Endometrium (tissue), 2 donors: ENCODE results near the gene WDR82.
A peak's percentile ranks its signal among the peaks of the same experiment; 100 is the strongest.

Experiments used
- FAIRE-seq: peaks from 2 replicates; lab custom pipeline; 2012; peaks lifted over from hg19 to GRCh38; lab: Jason Lieb, UNC
- donor health status: control.
- donor health status: control.

WDR82 gene

GRCh38 chr3:52222319-52223221 lies 55.9 kb downstream of the WDR82 start:
- FAIRE-seq, result no peak

DNA sequence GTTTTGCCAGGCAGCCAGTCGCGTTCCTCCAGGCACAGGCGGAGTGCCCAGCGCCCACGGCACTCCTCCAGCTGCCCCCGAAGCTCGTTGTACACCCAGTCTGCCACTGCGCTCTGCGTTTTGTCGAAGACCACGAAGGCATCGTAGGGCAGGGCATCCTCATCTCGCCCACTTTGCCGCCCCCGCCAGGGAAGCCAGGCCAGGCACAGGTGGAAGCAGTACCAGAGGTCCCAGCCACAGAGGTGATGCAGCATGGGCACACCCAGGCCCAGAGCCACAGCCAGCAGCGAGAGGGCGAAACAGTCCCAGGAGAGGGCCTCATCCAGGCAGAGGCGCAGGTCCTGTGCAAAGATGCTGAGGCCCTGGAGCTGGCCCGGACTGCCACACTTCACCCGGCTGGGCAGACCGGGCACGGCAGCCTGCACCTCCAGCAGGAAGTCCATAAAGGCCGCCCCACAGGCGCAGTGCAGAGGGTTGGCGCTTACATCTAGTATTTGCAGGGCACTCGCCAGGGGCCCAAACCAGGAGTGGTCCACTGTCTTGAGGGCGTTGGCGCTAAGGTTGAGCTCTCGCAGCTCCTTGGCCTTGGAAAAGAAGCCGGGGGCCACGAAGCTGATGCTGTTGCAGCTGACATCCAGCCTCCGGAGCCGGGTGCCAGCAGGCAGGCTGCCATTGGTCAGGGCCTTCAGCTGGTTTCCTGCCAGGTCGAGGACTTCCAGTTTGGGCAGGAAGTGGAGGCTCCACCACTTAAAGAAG lies 56.7 kb downstream of the WDR82 start:
- no peak for FAIRE-seq

DNA sequence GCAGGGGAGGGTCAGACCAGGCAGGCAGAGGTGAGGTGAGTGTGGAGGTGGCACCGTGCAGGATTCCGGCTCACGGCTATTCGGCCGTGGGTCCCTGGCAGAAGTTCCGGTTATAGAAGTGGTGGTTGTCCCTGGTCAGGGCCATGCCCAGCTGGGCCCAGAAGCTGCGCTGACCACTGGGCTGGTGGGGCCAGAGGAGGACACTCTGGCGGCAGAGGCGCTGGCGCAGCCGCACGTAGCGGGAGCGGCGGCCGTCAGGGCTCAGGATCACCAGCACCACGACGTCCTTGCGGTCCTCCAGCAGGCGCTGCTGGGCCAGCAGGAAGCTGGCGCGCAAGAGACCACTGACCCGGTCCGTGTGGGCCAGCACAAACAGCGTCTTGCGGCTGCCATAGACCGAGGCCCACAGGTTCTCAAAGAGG lies 57.3 kb downstream of the WDR82 start:
- FAIRE-seq, result no peak

DNA sequence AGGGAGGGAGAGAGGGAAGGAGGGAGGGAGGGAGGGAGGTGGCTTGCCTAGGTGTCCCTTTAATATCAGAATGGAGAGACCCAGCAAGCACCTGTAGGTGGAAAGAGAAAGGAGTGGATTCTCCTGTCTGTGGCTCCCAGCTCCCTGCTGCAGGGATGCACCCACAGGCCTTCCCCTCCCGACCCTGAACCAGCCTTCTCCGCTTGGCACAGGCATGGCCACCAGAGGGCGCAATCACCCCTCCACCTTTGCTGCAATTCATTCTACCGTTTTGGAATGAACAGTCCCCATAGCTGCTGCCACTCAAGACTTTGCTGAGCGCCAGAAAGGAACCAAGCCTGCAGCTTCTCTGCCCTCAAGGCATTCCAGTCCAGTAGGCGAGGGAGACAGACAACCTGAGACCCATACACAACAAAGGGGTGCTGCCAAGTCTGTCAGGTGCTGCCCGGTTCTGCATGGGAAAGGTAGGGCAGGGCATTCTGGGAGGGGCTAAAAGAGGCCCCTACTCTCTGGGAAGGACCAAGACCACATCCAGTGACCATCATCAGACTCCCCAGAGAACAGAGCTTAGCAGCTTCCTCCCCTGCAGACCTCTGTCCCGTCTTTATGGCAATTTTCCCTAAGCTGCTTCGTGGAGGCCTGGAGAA lies 57.9 kb downstream of the WDR82 start:
- no peak for FAIRE-seq

GRCh38 chr3:52218937-52219650 lies 59.4 kb downstream of the WDR82 start:
- no peak for FAIRE-seq

GRCh38 chr3:52218454-52218853 lies 60.0 kb downstream of the WDR82 start:
- no peak for FAIRE-seq

- no peak for FAIRE-seq
These were observed 60.4 kb downstream of the WDR82 start for GRCh38 chr3:52218026-52218425.

GRCh38 chr3:52217409-52217805 lies 61.0 kb downstream of the WDR82 start:
- no peak for FAIRE-seq

- peak; percentile 33 for FAIRE-seq
These were observed 61.7 kb downstream of the WDR82 start for GRCh38 chr3:52216585-52217408.

- no peak for FAIRE-seq
These were observed 63.1 kb downstream of the WDR82 start for GRCh38 chr3:52215351-52215750.

- FAIRE-seq, result no peak
These were observed 64.5 kb downstream of the WDR82 start for GRCh38 chr3:52213901-52214300.

- FAIRE-seq, result no peak
These were observed 65.4 kb downstream of the WDR82 start for GRCh38 chr3:52213005-52213404.

- FAIRE-seq, result no peak
These were observed 67.1 kb downstream of the WDR82 start for GRCh38 chr3:52211268-52211891.

DNA sequence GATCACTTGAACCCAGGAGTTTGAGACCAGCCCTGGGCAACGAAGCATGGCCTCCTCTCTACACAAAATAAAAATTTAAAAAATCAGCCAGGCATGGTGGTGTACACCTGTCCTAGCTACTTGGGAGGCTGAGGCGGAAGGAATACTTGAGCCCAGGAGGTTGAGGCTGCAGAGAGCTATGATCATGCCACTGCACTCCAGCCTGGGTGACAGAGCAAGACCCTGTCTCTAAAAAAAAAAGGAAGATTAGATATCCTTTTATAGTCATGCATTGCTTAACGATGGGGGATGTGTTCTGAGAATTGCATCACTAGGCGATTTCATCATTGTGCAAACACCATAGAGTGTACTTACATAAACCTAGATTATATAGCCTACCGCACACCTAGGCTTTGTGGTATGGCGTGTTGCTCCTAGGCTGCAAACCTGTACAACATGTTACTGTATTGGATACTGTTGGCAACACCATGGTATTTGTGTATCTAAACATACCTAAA lies 67.9 kb downstream of the WDR82 start:
- FAIRE-seq, result no peak

DNA sequence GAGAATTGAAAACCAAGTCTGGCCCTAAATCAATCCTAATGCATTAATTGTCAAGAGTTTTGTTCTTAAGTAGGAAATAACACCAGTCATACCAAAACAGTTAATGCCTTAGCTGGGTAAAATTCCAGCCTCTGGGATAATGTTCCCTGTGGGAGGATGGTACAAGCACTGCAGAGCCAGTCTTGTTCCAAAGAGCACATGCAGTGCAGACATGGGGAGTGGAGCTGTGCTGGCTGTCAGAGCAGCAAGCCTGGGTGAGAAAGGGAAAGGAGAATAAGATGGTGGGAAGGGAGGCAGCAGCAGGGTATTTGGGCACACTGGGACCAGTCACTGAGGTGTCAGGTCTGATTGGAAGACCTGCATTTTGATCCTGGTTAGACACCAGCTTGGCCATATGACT lies 68.4 kb downstream of the WDR82 start:
- no peak for FAIRE-seq

GRCh38 chr3:52208556-52208955 lies 69.9 kb downstream of the WDR82 start:
- FAIRE-seq, result no peak

DNA sequence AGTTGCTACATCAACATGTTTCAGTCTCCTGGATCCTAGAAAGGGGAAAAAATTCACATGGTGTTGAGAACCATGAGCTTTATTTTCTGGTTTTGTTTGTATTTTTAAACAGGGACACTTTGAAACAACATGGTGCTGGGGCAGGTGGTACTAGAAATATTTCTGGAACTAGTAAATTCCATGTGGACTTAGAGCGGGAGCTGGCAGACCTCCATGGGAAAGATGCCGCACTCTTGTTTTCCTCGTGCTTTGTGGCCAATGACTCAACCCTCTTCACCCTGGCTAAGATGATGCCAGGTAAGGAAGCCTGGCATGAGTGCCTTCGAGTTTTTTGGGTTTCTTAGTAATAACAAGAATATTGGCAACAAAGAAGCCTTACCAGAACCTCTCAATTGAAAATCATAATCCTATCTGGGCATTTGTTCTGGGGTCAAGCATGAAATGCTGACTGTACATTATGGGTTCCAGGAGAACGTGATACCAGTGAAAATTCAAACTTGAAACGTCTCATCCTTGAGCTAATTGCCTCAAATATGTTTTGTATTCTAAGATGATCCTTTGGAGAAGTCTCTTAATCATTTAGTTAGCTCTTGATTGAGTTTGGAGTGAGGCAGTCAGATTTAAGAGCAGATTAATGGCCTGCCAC lies 72.6 kb downstream of the WDR82 start:
- no peak for FAIRE-seq
